Activated CD8-positive, alpha-beta memory T cell treated with anti-CD3 and anti-CD28 coated beads, Interleukin-2, amount 50 U/mL, for 48 hours (primary cell): Measurements from ENCODE around the gene TBX1.

Experiments
- DNase-seq: peaks from one replicate; pipeline ENCODE4 v3.0.0-alpha.2; 2020

The TBX1 gene

DNA sequence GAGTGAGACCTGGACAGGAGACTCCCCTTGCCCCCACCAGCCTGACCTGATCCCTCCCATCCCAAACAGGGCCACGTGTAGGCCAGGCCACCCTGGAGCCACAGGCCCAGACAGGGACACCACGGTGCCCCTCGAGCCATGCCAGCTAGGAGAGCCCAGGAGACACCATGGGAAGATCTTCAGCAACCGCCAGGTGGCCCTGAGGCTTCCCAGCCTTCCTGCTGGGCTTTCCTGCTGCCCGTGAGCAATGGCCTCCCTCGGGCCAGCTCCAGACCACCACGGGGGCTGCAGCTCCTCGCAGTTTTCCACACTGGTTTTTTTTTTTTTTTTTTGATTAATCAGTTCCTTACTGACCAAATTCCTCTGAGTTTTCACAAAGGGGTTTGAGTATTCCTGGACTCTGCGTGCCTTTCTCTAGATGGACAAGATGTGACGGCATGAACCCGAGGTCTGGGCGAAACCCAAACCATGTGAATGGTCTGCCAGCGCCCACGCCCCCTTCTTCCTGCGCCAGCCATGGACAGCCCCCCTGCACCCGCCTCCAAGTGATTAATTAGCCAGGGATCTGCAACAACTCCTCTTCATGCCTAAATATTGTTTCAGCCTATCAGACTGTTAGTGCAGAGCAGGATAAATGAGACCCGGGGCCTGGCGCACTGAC lies 40.9 kb downstream of the TBX1 start:
- DNase-seq, result no peak

DNA sequence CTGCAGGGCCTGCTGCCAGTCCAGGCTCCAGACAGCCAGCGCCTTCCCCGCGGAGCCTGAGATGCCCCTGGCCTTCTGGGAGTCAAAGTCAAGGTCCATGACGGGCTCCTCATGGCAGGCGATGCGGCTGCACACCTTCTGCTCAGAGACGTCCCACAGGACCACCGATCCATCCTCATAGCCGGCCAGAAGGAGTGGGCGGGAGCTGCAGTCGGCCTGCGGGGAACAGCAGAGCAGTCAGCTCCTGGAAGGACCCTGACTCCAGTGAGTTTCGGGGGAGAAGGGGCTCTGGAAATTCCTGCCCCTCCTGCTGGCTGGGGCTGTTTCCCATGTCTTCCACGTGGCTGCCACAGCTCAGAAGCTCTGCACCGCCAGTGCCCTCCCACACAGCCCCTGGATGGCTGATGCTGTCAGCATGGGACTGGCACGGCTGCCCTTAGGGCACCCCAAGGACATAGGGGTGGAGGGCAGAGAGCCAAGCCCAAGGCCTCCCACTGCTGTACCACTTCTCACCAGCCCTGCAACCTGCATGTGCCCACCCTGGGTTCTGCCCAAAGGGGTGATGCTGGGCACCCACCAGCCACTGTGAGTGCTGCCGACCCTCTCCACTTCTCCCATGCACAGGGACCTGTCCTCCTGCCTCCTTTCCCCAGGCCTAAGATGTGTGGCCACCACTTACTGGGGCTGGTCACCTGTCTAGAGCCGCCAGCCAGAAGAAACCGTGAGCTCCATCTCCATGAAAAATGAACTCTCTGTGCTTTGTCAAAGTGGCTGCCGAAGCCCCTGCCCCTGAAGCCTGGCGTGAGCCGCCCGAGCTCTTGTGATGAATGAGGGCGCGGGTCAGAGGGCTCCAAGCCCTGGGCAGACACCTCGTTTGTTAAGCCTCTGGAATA lies 41.7 kb downstream of the TBX1 start:
- DNase-seq, result no peak

DNA sequence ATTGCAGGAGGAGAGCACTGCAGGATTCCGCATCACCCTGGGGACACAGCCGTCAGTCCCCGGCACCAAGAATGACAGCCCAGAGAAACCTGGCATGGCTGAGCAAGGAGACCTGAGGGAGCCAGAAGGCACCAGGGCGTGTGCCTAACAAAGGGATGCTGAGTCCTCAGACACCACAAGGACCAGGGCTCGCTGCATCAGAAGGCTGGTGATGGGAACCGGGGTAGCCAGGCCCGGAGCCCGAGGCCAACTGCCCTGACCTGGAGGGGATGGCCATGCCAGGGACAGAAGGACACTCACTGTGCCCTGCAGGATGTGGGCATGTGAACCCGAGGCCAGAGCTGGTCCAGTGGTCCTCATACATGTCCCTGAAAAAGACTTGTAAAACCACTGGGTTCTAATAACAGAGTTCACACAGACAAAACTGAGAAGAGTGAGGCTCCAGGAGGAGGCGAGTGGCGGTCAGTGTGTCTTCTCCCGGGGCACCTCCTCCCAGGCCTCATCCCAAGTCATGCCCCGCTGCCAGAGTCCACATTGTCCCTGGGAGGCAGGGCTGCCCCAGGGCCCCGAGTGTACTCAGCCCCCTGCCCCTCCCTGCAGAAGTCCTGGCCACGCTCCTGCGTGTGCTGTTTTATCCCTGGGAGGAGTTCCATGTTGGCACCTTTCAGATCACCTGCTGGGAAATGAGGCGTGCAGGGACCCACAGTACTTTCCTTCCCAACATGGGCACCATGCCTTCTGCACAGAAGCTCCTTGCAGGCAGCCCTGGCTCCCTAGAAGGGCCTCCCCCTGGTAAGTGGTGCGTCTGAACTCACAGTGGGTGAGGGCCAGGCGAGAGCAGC lies 42.5 kb downstream of the TBX1 start:
- no peak for DNase-seq

DNA sequence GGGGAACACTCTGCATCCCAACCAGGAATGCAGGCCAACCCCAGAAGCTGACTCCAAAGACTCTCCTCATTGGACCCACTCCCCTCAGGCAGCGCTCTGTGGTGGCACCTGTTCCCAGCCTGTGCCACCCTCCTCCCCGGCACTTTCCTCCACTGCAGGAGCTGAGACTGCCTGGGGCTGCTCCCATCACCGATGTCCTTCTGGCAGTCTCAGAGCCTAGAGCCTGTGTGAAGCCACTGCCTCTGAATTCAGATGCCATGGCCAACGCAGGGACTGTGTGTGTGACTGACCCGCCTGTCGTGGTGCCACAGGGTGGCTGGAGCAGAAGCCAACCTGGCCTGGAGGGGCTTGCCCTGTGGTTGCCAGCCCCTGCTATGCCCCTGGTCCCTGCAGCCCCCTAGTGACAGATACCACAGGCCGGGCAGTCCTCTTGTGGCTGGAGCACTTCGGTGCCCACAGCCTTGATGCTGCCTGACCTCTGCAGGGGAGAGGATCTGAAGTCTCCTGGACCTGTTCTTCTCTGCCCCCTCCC lies 43.2 kb downstream of the TBX1 start:
- no peak for DNase-seq

DNA sequence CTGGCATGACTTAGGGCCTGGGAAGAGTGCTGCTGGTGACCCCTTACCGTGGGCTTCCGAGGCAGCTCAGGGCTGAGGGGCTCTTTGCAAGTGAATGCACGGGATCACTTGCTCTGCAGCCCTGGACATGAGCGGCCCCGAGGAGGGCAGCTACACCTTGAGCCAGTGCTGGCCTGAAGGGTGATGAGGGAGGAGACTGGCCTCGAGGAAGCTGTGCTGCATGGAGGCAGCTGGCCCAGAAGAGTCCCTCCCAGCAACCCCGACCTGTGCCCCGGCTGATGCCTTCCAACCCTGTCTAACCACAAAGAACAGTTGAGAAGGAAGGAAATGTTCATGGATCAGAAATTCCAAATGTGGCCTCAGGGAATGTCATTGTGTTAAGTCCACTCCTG lies 45.2 kb downstream of the TBX1 start:
- no peak for DNase-seq

DNA sequence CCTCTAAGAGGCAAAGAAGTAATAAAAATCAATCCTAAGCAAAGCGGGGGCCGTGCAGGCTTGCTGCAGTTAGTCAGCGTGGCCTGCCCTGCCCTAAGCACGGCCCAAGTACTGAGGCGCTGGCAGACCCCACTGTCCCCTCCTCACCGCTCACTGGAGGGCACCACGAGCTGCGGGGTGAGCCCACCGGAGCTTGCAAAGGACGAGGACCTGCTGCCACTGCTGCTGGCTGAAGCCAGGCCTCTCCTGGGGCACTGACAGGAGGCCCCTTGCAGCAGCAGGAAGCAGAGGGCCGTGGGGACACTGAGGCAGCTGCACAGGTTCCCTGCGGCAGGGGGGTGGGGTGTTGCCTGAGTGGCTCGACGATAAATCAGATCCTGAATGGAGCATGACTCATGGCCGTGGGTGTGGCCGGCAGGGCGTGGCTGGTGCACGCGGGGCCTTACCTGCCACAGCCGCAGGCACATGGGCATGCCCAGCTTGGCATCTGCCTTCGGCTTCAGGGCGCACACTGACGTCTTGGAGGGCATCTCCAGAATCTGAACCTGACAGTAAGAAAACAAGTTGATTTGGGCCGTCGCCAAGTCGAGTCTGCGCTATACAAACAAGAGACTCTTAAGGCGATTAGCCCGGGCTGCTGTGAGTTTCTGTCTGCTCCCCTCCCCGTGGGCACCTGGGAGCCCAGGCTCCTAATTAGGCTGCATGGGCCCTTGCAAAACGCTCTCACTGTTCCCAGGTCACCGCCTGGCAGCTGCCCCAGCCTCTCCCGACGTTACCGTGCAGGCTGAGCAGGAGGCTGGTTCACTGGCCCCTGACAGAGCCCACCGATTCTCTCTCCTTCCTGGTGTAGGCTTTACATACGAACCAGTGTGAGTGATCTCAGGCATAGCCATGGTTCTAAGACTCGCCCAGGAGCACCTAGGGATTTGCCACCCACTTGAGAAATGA lies 45.9 kb downstream of the TBX1 start:
- DNase-seq, result no peak

DNA sequence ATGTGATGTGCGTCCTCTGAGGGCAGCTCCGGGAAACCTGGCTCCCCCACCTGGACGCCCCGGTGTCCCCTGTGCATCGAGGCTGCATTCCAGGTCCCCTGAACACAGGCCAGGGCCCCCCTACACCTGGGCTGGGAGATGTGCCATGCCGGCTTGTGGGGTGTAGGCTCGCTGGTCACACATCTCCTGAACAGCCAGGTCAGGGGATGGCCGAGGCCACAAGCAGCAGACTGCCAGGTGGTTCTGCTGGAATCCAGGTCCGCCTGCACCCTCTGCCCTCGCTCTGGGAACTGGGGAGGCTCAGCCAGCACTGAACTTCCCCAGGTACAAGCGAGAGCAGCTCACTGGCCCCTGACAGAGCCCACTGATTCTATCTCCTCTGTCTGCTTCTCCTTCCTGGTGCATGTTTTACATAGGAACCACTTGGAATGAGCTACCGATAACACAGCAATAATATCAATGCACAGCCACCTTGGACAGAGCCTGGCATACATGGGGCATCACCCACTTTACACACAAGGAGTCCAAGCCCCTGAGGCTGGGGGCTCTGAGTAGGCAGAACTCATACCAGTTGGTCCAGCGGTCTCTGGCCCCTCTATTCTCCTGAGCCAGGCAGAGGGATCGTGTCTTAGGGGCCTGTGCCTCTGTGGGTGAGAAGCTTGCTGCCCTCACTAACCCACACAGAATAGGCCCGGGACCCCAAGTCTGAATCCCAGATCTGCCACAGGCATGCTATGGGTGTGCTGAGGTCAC lies 46.8 kb downstream of the TBX1 start:
- no peak for DNase-seq

DNA sequence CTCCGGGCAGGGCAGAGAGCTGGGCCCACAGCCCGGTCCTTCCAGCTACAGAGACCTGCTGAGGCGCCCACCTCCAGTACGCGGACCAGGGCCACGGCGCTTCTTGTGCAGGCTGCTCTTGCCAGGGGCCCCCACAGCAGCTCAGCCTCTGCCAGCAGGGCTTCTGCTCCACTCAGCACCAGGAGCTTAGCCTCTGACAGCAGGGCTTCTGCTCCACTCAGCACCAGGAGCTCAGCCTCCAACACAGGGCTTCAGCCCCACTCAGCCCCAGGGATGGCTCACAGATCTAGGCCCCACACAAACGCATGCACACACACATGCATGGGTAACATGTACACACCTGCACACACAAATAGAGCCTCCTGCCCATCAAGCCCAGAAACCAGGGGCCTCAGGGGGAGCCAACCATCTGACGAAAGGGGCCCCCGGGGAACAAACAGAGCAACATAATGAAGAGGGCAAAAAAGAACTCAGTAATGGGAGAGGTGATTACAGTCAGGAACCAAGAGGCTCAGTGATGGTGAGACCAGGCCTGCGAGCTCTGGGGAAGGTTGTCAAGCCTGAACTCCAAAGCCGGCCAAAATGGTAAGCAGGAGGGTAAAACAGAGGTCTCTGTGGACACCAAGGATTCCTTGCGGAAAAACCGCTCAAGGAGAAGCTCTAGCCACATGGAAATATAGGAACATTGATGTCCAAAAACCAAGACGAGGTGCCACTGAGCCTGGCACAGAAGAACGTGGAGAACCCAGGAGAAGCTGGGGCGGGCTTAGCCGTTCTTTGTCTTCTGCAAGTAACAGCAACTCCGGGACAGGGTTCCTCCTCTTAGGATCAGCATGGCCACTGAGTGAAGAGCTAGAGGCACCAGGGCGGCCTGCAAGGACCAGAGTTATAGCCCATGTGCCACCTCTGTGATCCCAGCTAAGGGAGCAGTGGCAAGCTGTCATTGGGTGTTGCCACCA lies 47.6 kb downstream of the TBX1 start:
- no peak for DNase-seq

DNA sequence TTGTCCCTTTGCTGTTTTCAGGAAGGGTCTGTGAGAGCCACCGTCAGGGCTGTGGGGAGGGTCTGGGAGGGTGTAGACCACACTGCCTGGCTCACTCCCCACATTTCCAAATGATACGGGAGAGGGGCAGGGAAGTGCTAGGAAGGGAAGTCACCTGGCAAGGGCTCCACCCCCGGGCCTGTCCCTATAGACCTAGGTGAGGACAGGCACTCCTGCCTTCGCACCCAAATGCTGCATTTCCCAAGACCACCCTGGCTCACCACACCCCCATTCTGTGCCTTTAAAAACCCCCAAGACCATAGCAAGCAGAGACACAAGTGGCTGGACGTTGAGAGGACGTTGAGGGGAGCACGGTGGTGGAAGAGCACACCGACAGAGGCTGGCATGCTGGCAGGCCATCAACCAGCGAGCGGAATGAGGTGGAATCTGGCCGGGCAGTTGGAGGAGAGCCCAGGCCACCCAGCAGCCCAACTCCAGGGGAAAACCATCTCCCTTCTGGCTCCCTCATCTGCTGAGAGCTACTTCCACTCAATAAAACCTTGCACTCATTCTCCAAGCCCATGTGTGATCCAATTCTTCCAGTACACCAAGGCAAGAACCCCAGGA lies 48.4 kb downstream of the TBX1 start:
- DNase-seq, result no peak

DNA sequence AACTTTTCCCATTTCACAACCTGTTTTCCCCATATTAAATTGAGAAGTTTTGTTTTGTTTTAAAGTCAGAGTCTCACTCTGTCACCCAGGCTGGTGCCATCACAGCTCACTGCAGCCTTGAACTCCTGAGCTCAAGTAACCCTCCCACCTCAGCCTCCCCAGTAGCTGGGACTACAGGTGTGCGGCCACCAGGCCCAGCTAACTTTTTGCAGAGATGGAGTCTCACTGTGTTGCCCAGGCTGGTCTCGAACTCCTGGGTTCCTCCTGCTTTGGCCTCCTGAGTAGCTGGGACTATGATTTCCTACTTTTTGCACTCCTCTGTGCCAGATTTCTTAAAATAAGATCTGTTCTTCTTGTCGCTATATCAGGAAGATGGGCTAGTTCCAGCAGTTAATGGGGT lies 49.2 kb downstream of the TBX1 start:
- DNase-seq, result no peak

DNA sequence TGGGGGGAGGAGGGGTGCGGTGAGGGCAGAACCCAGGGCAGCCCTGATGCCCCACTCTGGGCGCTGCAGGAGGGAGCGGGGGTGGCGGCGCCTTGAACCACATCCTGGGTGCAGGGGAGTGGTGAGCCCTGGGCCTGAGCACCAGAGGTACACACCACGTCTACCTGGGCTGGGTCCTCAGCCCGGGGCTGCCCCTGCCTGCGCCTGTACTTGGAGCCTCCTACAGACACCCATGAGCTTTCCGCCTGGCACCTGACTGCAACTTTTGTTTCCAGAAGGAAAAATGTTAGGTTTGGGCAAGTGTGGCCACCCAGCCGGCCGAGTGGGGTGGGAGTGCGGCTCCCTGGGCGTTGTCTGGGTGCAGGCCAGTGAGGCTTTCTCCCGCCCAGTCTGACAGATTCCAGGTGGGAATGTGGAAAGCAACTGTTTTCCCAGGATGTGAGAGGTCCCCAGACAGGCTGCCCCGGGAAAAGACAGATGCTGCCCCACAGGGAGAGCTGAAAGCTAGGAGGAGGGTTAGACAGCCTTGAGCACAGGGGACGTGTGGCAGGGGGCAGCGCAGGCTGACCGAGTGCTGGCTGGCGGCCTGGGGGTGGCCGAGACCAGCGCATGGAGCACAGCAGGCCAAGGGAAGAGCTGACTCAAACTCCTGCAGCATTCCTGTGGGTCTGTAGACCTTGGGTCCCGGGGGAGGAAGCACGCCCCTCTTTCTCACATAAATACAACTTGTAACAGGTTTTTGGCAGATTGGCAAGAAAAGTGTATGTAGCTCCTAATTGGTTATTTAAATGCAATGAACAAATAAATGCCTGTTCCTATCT lies 50.0 kb downstream of the TBX1 start:
- peak; percentile 36 for DNase-seq

DNA sequence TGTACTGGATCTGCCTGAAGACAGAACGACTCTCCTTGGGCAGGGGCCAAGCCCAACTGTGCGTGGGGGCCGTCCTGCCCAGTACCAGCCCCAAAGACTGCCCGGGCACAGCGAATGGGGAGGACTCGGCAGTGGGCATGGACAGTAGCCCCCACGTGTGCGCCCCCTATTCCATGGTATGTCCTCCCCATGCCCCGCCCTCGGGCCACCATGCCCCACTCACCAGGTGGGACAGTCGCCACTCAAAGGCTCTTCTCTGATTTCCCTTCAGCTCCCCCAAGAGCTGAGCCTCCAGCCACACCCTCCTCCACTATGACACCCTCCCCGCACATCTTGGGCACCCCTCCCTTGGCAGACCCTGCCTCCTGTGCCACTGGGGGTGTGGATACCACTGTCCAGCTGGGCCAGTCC lies 50.6 kb downstream of the TBX1 start:
- peak; percentile 34 for DNase-seq

DNA sequence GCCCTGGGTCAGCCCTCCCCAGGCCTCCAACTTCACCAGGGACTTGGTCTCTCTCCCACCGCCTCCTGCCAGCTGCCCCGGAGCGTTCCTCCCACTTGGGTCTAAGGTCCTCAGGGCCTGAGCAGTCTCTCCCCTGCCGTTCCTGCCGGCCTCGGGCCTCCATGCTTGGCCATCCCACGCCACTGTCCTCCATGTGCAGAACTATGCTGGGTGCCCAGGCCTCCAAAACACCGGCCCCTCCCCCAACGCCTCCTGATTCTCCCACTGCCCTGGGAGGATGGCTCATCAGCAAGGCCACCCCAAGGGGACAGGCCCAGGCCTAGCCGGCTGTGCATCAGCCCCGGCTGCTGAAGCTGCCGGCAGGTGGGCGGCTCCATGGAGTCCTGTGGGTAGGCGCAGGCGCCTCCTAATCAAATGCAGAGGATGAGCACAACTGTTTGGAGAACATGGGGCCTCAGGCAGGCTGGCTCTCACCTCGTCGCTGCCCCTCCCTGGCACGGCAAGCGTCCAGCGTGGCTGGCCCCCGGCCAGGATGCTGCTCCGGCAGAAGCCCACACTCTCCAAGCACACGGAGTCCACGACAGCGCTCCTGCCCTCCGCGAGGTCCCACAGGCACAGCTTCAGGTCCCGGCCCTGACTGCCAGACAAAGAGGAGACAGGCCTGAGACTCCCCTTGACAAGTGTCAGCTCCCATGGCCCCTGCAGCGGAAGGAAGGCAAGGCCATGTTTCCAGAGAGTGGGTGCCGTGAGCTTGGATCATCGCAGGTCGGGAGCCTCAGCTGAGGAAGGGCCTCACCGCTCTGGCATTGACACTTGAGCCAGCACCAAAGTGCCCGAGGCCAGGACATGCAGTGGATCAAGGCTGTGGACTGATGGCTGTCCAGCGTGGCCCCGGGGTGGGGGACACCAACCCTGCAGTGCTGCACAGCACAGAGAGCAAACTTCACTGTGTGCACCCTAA lies 51.5 kb downstream of the TBX1 start:
- peak; percentile 39 for DNase-seq

DNA sequence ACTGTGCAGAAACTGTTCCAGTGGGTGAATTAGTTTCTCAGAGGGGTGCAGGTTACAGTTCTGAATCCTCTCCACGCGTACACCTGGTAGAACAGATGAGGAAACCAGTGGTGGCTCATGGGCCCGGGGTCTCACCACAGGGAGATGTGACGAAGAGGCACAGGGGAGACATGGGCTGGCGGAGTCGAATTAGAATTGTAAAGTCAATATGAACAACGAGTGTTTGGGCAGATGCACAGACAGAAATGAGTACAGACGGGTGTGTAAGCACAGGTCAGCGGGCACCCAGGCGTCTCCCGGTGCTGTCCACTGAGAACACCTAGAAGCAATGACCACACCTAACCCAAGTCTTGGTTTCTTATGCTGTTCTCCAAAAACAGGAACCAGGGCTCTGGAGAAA lies 52.3 kb downstream of the TBX1 start:
- DNase-seq, result no peak

DNA sequence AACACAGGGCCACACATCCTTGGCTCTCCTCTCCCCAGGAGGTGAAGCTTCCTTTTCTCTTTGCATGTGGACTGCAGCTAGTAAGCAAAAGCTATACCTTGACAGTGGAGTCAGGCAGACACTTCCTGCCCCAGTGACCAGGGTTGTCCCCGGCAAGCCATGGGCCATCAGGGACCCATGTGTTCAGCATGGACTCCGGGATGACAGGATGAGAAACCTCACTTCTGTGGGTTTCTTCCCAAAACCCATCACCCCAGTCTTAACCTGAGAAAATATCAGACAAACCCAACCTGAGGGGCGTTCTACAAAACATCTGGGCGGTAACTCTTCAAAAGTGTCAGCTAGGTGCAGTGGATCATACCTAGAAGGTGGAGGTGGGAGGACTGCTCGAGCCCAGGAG lies 53.9 kb downstream of the TBX1 start:
- peak; percentile 13 for DNase-seq

DNA sequence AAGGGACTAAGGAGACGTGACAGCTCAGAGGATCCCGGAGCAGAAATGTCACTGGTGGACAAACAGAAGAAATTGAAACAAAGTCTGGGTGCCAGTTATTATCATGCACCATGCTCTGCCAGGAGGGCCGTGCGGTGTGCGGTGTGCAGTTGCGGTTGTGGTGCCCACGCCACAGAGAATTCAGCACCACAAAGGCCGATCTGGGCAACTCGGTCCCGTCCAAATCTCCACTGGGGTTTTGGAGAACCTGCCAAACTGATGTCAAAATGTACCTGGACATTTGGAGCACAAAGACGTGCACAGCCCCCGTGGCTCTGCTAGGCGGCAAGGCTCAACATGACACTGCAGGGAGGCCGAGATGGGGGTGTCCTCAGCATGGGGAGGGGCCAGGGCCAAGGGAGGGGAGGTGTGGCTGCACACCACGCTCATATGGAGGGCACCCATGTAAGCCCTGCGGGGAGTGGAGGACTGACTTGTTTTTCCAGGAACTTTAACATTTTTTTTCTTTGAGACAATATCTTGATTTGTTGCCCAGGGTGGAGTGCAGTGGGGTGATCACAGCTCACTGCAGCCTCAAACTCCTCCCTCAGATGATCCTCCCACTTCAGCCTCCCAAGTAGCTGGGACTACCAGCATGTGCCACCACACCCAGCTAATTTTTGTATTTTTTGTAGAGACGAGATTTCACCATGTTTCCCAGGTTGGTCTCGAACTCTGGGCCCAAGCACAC lies 54.7 kb downstream of the TBX1 start:
- DNase-seq, result peak; percentile 40

DNA sequence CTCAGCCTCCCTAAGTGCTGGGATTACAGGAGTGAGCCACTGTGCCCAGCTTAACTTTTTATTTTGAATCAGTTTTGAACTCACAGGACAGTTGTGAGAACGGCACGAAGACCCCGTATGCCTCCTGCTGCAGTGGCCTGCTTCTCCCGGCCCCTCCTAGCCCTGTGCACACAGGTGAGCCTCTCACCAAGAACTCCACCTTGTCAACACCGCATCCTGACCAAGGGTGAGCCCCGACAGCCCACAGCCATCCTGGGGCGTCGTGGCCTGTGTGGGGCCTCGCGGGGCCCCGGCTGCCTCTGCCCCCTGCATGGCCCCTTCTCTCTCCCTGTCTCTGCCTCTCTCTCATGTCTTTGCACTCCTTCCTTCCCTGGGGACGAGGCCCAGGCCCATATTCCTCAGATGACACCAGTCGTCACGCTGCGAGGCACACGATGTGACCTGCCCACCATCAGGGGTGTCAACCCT lies 55.3 kb downstream of the TBX1 start:
- DNase-seq, result peak; percentile 34
